H9 (cell line): ENCODE results near the gene JARID2. TPM values are rescaled to one million over a fixed set of nuclear protein-coding genes. Genes with fewer than 3 reads are reported as not detected.
A peak's percentile ranks its signal among the peaks of the same experiment; 100 is the strongest.

ENCODE experiments used
- DNase-seq: peaks from one replicate; pipeline ENCODE4 v3.0.0-alpha.2; 2017
- H2AFZ ChIP-seq: one replicate; pipeline ENCODE4 v1.6.1; 2013; ENCODE audit warnings: mild to moderate bottlenecking, low read length, control low read depth, moderate library complexity
- H2AK5ac ChIP-seq: 2 replicates; pipeline ENCODE4 v1.6.1; 2013; ENCODE audit warnings: low read length, control low read depth, mixed read lengths; ENCODE audit not compliant: insufficient read length
- H2BK120ac ChIP-seq: one replicate; pipeline ENCODE4 v1.6.1; 2013; ENCODE audit warnings: low read depth, mild to moderate bottlenecking, low read length, control low read depth, inconsistent platforms; ENCODE audit not compliant: poor library complexity, severe bottlenecking
- H2BK12ac ChIP-seq: 2 replicates; pipeline ENCODE4 v1.6.1; 2013; ENCODE audit warnings: low read length, control low read depth, mixed read lengths, low read depth; ENCODE audit not compliant: insufficient read length
- H2BK15ac ChIP-seq: 2 replicates; pipeline ENCODE4 v1.6.1; 2013; ENCODE audit warnings: low read depth, low read length, control low read depth
- H2BK20ac ChIP-seq: one replicate; pipeline ENCODE4 v1.6.1; 2013; ENCODE audit warnings: low read depth, mild to moderate bottlenecking, low read length, control low read depth, inconsistent platforms; ENCODE audit not compliant: poor library complexity, severe bottlenecking
- H2BK5ac ChIP-seq: 2 replicates; pipeline ENCODE4 v1.6.1; 2013; ENCODE audit warnings: low read length, control low read depth, mixed read lengths; ENCODE audit not compliant: insufficient read length
- H3K14ac ChIP-seq: 2 replicates; pipeline ENCODE4 v1.6.1; 2013; ENCODE audit warnings: low read length, control low read depth; ENCODE audit not compliant: insufficient read depth
- H3K18ac ChIP-seq: 2 replicates; pipeline ENCODE4 v1.6.1; 2013; ENCODE audit warnings: low read depth, mild to moderate bottlenecking, mixed read lengths, low read length, control low read depth; ENCODE audit not compliant: insufficient read length
- H3K23ac ChIP-seq: 2 replicates; pipeline ENCODE4 v1.6.1; 2013; ENCODE audit warnings: low read length, control low read depth, mixed read lengths, low read depth; ENCODE audit not compliant: insufficient read length
- H3K23me2 ChIP-seq: 2 replicates; pipeline ENCODE4 v1.6.1; 2013; ENCODE audit warnings: low read depth, mild to moderate bottlenecking, mixed read lengths, low read length, control low read depth; ENCODE audit not compliant: insufficient read length, poor library complexity, severe bottlenecking
- H3K27ac ChIP-seq: 2 replicates; pipeline ENCODE4 v1.5.1; 2013; ENCODE audit warnings: low read length, control low read depth, mixed read lengths, low read depth; ENCODE audit not compliant: insufficient read length
- H3K27me3 ChIP-seq: 2 replicates; pipeline ENCODE4 v1.6.1; 2013; ENCODE audit warnings: low read length, control low read depth, inconsistent platforms; ENCODE audit not compliant: insufficient read depth
- H3K4ac ChIP-seq: 2 replicates; pipeline ENCODE4 v1.6.1; 2013; ENCODE audit warnings: low read depth, mild to moderate bottlenecking, control low read depth, inconsistent platforms, low read length, moderate library complexity
- H3K4me1 ChIP-seq: 2 replicates; pipeline ENCODE4 v1.6.1; 2013; ENCODE audit warnings: low read length, control low read depth, inconsistent platforms; ENCODE audit not compliant: insufficient read depth
- H3K4me2 ChIP-seq: 2 replicates; pipeline ENCODE4 v1.6.1; 2013; ENCODE audit warnings: low read length, control low read depth, mixed read lengths; ENCODE audit not compliant: insufficient read length, insufficient read depth
- H3K56ac ChIP-seq: 2 replicates; pipeline ENCODE4 v1.6.1; 2013; ENCODE audit warnings: low read depth, mild to moderate bottlenecking, mixed read lengths, low read length, control low read depth; ENCODE audit not compliant: insufficient read length
- H3K79me1 ChIP-seq: 2 replicates; pipeline ENCODE4 v1.6.1; 2013; ENCODE audit warnings: low read depth, mild to moderate bottlenecking, moderate library complexity, low read length, control low read depth, inconsistent platforms; ENCODE audit not compliant: insufficient read depth, poor library complexity, severe bottlenecking
- H3K79me2 ChIP-seq: 2 replicates; pipeline ENCODE4 v1.6.1; 2013; ENCODE audit warnings: low read length, control low read depth, inconsistent platforms; ENCODE audit not compliant: insufficient read depth
- H3K9ac ChIP-seq: 2 replicates; pipeline ENCODE4 v1.6.1; 2013; ENCODE audit warnings: low read length, control low read depth, mixed read lengths; ENCODE audit not compliant: insufficient read length; ENCODE audit errors: extremely low read depth
- H3K9me3 ChIP-seq: one replicate; pipeline ENCODE4 v1.6.1; 2013; ENCODE audit warnings: low read depth, low read length, inconsistent platforms; ENCODE audit not compliant: control insufficient read depth
- H3T11ph ChIP-seq: one replicate; pipeline ENCODE4 v1.6.1; 2013; ENCODE audit warnings: mild to moderate bottlenecking, low read length, control low read depth, inconsistent platforms
- H4K20me1 ChIP-seq: one replicate; pipeline ENCODE4 v1.6.1; 2013; ENCODE audit not compliant: control insufficient read depth, insufficient read length, insufficient read depth
- H4K5ac ChIP-seq: 2 replicates; pipeline ENCODE4 v1.6.1; 2013; ENCODE audit warnings: low read depth, mild to moderate bottlenecking, mixed read lengths, low read length, control low read depth; ENCODE audit not compliant: insufficient read length
- H4K8ac ChIP-seq: replicated peaks from 2 replicates; pipeline ENCODE4 v1.6.1; 2013; ENCODE audit warnings: low read length, control low read depth, mixed read lengths, low read depth; ENCODE audit not compliant: insufficient read length
- H4K91ac ChIP-seq: 2 replicates; pipeline ENCODE4 v1.6.1; 2013; ENCODE audit warnings: low read depth, mild to moderate bottlenecking, moderate library complexity, mixed read lengths, low read length, control low read depth; ENCODE audit not compliant: insufficient read length
- H3K27ac Mint-ChIP-seq, 3 experiments: 2 replicates in 2 of 3; 3 replicates in 1 of 3; pipeline ENCODE4 v1.8.0; 2020 to 2021; ENCODE audit warnings: mixed read lengths in 3 of 3, mild to moderate bottlenecking in 1 of 3, moderate library complexity in 1 of 3
- H3K27me3 Mint-ChIP-seq: 2 replicates; pipeline ENCODE4 v1.8.0; 2021; ENCODE audit warnings: low read depth, mild to moderate bottlenecking, moderate library complexity, mixed read lengths
- H3K36me3 Mint-ChIP-seq, 3 experiments: 2 replicates in 2 of 3; 3 replicates in 1 of 3; pipeline ENCODE4 v1.8.0; 2020 to 2021; ENCODE audit warnings: low read depth in 3 of 3, mixed read lengths in 3 of 3; ENCODE audit not compliant: insufficient read depth in 1 of 3
- H3K4me1 Mint-ChIP-seq, 2 experiments: 2 replicates each; pipeline ENCODE4 v1.8.0; 2020; ENCODE audit warnings: mixed read lengths in 2 of 2
- H3K4me3 Mint-ChIP-seq, 2 experiments: 2 replicates in 1 of 2; 3 replicates in 1 of 2; pipeline ENCODE4 v1.8.0; 2020 to 2021; ENCODE audit warnings: mild to moderate bottlenecking in 2 of 2, mixed read lengths in 2 of 2, moderate library complexity in 1 of 2
- H3K9me3 Mint-ChIP-seq, 2 experiments: 2 replicates in 1 of 2; 3 replicates in 1 of 2; pipeline ENCODE4 v1.8.0; 2020; ENCODE audit warnings: mild to moderate bottlenecking in 2 of 2, mixed read lengths in 2 of 2, moderate library complexity in 1 of 2
- CTCF ChIP-seq: fragments of 200-600 bp; sonication (generic); conservative IDR thresholded peaks from 3 replicates; pipeline ENCODE4 v1.8.0; 2021; ENCODE audit warnings: antibody characterized with exemption, mild to moderate bottlenecking
- WGBS: extraction: QIAGEN DNeasy Blood & Tissue Kit; methylation state at CpG from one replicate; pipeline ENCODE4 v1.1.7; 2013; ENCODE audit warnings: missing lambda C conversion rate, low lambda C conversion rate, mixed read lengths; ENCODE audit not compliant: insufficient read length; ENCODE audit errors: extremely low coverage; 5-methylcytosine and 5-hydroxymethylcytosine counted together
- total RNA-seq: library from RNA; stranded (reverse); gene quantifications from 2 replicates; pipeline ENCODE4 v1.2.1, GENCODE V29; 2021

JARID2 gene
- total RNA-seq, 1 experiment from 2014 or later = 174 TPM

GRCh38 chr6:15292721-15293302 is 46.9 kb downstream of the JARID2 start:
- Histone ChIP-seq H2AFZ (no peak overlapping the region), H3K23ac (no peak overlapping the region), H2BK12ac (no peak overlapping the region), H4K5ac (no peak overlapping the region), H3K27ac (no peak overlapping the region), H2AK5ac (no peak overlapping the region), H3K18ac (no peak overlapping the region), H3K4me2 (no peak overlapping the region), H3K56ac (no peak overlapping the region), H4K20me1 (peaks cover 2% of the 10 kb centered on the region), H2BK15ac (no peak overlapping the region), H3K23me2 (no peaks in the 10 kb centered on the region), H4K8ac (no peak overlapping the region), H3K9ac (no peak overlapping the region), H4K91ac (no peak overlapping the region), H3K27me3 (no peaks in the 10 kb centered on the region), H3K4ac (no peak overlapping the region), H3K9me3 (no peaks in the 10 kb centered on the region), H3K79me1 (no peaks in the 10 kb centered on the region), H2BK20ac (no peak overlapping the region), H3K4me1 (peaks cover 7% of the 10 kb centered on the region; the same call in 1 of the 2 replicates), H3T11ph (no peak overlapping the region), H2BK120ac (no peak overlapping the region), H3K14ac (no peak overlapping the region), H2BK5ac (no peak overlapping the region), H3K79me2 (peaks cover 95% of the 10 kb centered on the region)
- Mint-ChIP-seq H3K4me3 (no peak overlapping the region), H3K9me3 (no peaks in the 10 kb centered on the region), H3K4me1 (peaks cover 61 to 67% of the 10 kb centered on the region in 2 experiments), H3K27ac (peak overlapping the region in 1 of 3 experiments; percentile 9; a peak in 2 of 7 replicates), H3K36me3 (peaks cover 17 to 24% (median 18%) of the 10 kb centered on the region in 3 experiments), H3K27me3 (no peaks in the 10 kb centered on the region)
- WGBS = no CpG with 5 or more reads among the region's 7 CpGs
- no peak for DNase-seq
- no peak for TF ChIP-seq CTCF
